Epithelial cell of proximal tubule (primary cell): ENCODE data around the gene LITAFD. TPM values are rescaled to one million over a fixed set of nuclear protein-coding genes. Genes with fewer than 3 reads are reported as not detected.

ENCODE experiments used
- DNase-seq: peaks from one replicate; pipeline ENCODE4 v3.0.0-alpha.2; 2011; ENCODE audit warnings: low read depth
- H3K4me3 ChIP-seq: 2 replicates; pipeline ENCODE4 v1.5.1; 2011; ENCODE audit warnings: low read depth, mild to moderate bottlenecking, low read length
- CTCF ChIP-seq: conservative IDR thresholded peaks from 2 replicates; pipeline ENCODE4 v1.5.1; 2012; ENCODE audit warnings: low read depth, mild to moderate bottlenecking, low read length
- total RNA-seq: library from RNA; depleted of rRNA; stranded (reverse); fragments of >200 nt; gene quantifications from 2 replicates; pipeline ENCODE4 v1.2.3, GENCODE V29; 2015

The LITAFD gene
- total RNA-seq, 1 donor from 2014 or later = not detected

GRCh38 chr16:8864480-8865110, 17.6 kb upstream of the LITAFD start:
- H3K4me3 ChIP-seq = no peak overlapping the region
- no peak for DNase-seq
- no peak for TF ChIP-seq CTCF

GRCh38 chr16:8865145-8865882, 16.8 kb upstream of the LITAFD start:
- no peak for TF ChIP-seq CTCF
- DNase-seq = no peak
- H3K4me3 ChIP-seq = no peak overlapping the region

GRCh38 chr16:8866118-8866883, 15.8 kb upstream of the LITAFD start:
- peak overlapping the region; percentile 94 for H3K4me3 ChIP-seq
- no peak for TF ChIP-seq CTCF
- no peak for DNase-seq

- no peak for DNase-seq
- no peak for TF ChIP-seq CTCF
- peak overlapping the region; percentile 94 for H3K4me3 ChIP-seq
Measured at GRCh38 chr16:8866884-8867215, 15.3 kb upstream of the LITAFD start.

GRCh38 chr16:8867216-8867931, 14.8 kb upstream of the LITAFD start:
- no peak for TF ChIP-seq CTCF
- H3K4me3 ChIP-seq = peak overlapping the region; percentile 94
- no peak for DNase-seq

- DNase-seq = no peak
- TF ChIP-seq CTCF = no peak
- H3K4me3 ChIP-seq = peak overlapping the region; percentile 94
Measured at GRCh38 chr16:8867932-8868415, 14.2 kb upstream of the LITAFD start.
